Ishikawa (cell line): ENCODE results near the gene OGFR.

Experiments
- CEBPB ChIP-seq: IDR thresholded peaks from 2 replicates; pipeline ENCODE4 v1.6.1; 2012
- CREB1 ChIP-seq: IDR thresholded peaks from 2 replicates; pipeline ENCODE4 v1.6.1; 2012; ENCODE audit warnings: low read depth
- EGR1 ChIP-seq: IDR thresholded peaks from 2 replicates; pipeline ENCODE4 v1.6.1; 2012
- EP300 ChIP-seq: IDR thresholded peaks from 2 replicates; pipeline ENCODE4 v1.6.1; 2012; ENCODE audit warnings: borderline replicate concordance
- FOXM1 ChIP-seq: IDR thresholded peaks from 2 replicates; pipeline ENCODE4 v1.6.1; 2012; ENCODE audit warnings: low read depth, borderline replicate concordance
- NFIC ChIP-seq: IDR thresholded peaks from 2 replicates; pipeline ENCODE4 v1.6.1; 2012
- RAD21 ChIP-seq: IDR thresholded peaks from 2 replicates; pipeline ENCODE4 v1.6.1; 2012; ENCODE audit warnings: low read depth
- TAF1 ChIP-seq: IDR thresholded peaks from 2 replicates; pipeline ENCODE4 v1.6.1; 2012; ENCODE audit warnings: low read depth, mild to moderate bottlenecking
- TCF12 ChIP-seq: IDR thresholded peaks from 2 replicates; pipeline ENCODE4 v1.6.1; 2012; ENCODE audit warnings: low read depth
- TEAD4 ChIP-seq: IDR thresholded peaks from 2 replicates; pipeline ENCODE4 v1.6.1; 2012
- YY1 ChIP-seq: IDR thresholded peaks from 2 replicates; pipeline ENCODE4 v1.6.1; 2012; ENCODE audit warnings: low read depth
- ZBTB7A ChIP-seq: IDR thresholded peaks from 2 replicates; pipeline ENCODE4 v1.6.1; 2012; ENCODE audit warnings: low read depth
- TF ChIP-seq, protein P1 (sequence below): IDR thresholded peaks from 2 replicates; pipeline ENCODE4 v1.6.1; 2012
- TF ChIP-seq, protein P2 (sequence below): IDR thresholded peaks from 2 replicates; pipeline ENCODE4 v1.6.1; 2012; ENCODE audit warnings: low read depth, mild to moderate bottlenecking
- TF ChIP-seq, protein P3 (sequence below): IDR thresholded peaks from 2 replicates; pipeline ENCODE4 v1.6.1; 2012

Gene OGFR

GRCh38 chr20:62764156-62764935, 40.3 kb upstream of the OGFR start:
- TF ChIP-seq EGR1 (no peak), CREB1 (no peak), ZBTB7A (no peak), RAD21 (no peak), FOXM1 (no peak), NFIC (no peak), TEAD4 (no peak), EP300 (no peak), CEBPB (no peak), YY1 (no peak), TCF12 (no peak), TAF1 (no peak)
- TF ChIP-seq, protein P1, sequence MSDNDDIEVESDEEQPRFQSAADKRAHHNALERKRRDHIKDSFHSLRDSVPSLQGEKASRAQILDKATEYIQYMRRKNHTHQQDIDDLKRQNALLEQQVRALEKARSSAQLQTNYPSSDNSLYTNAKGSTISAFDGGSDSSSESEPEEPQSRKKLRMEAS = no peak
- TF ChIP-seq, protein P2, sequence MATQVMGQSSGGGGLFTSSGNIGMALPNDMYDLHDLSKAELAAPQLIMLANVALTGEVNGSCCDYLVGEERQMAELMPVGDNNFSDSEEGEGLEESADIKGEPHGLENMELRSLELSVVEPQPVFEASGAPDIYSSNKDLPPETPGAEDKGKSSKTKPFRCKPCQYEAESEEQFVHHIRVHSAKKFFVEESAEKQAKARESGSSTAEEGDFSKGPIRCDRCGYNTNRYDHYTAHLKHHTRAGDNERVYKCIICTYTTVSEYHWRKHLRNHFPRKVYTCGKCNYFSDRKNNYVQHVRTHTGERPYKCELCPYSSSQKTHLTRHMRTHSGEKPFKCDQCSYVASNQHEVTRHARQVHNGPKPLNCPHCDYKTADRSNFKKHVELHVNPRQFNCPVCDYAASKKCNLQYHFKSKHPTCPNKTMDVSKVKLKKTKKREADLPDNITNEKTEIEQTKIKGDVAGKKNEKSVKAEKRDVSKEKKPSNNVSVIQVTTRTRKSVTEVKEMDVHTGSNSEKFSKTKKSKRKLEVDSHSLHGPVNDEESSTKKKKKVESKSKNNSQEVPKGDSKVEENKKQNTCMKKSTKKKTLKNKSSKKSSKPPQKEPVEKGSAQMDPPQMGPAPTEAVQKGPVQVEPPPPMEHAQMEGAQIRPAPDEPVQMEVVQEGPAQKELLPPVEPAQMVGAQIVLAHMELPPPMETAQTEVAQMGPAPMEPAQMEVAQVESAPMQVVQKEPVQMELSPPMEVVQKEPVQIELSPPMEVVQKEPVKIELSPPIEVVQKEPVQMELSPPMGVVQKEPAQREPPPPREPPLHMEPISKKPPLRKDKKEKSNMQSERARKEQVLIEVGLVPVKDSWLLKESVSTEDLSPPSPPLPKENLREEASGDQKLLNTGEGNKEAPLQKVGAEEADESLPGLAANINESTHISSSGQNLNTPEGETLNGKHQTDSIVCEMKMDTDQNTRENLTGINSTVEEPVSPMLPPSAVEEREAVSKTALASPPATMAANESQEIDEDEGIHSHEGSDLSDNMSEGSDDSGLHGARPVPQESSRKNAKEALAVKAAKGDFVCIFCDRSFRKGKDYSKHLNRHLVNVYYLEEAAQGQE = no peak
- TF ChIP-seq, protein P3, sequence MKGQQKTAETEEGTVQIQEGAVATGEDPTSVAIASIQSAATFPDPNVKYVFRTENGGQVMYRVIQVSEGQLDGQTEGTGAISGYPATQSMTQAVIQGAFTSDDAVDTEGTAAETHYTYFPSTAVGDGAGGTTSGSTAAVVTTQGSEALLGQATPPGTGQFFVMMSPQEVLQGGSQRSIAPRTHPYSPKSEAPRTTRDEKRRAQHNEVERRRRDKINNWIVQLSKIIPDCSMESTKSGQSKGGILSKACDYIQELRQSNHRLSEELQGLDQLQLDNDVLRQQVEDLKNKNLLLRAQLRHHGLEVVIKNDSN = no peak

GRCh38 chr20:62765021-62765420, 39.6 kb upstream of the OGFR start:
- TF ChIP-seq TAF1 = no peak

- TF ChIP-seq EGR1 = no peak
- TF ChIP-seq TCF12 = no peak
- TF ChIP-seq, protein P1 = no peak
- TF ChIP-seq RAD21 = no peak
- TF ChIP-seq EP300 = no peak
- TF ChIP-seq YY1 = no peak
- no peak for TF ChIP-seq ZBTB7A
- no peak for TF ChIP-seq NFIC
- TF ChIP-seq FOXM1 = no peak
- TF ChIP-seq TEAD4 = no peak
- TF ChIP-seq CREB1 = no peak
- TF ChIP-seq, protein P2 = no peak
- no peak for TF ChIP-seq CEBPB
These were observed 39.1 kb upstream of the OGFR start for GRCh38 chr20:62765432-62766070.

- no peak for TF ChIP-seq TCF12
- TF ChIP-seq EP300 = no peak
- no peak for TF ChIP-seq FOXM1
- TF ChIP-seq ZBTB7A = no peak
- TF ChIP-seq EGR1 = no peak
- TF ChIP-seq, protein P2 = no peak
- TF ChIP-seq RAD21 = no peak
- no peak for TF ChIP-seq CREB1
- TF ChIP-seq TEAD4 = no peak
- TF ChIP-seq YY1 = no peak
- TF ChIP-seq, protein P1 = no peak
- no peak for TF ChIP-seq TAF1
These were observed 38.6 kb upstream of the OGFR start for GRCh38 chr20:62766071-62766450.

- TF ChIP-seq, protein P1 = peak; percentile 21; the same call in 1 of the 2 replicates
- TF ChIP-seq EGR1 (peak; percentile 30; the same call in 1 of the 2 replicates), RAD21 (no peak), ZBTB7A (no peak; the same call in 1 of the 2 replicates), NFIC (peak; percentile 91)
These were observed 37.9 kb upstream of the OGFR start for GRCh38 chr20:62766716-62767115.
